Gastrocnemius medialis (tissue), 4 donors: ENCODE data around the gene ATXN7.

Experiments
- POLR2A ChIP-seq, 2 donors: fragments of 450-650 bp; IDR thresholded peaks; one replicate each; pipeline ENCODE4 v1.6.1; 2017; ENCODE audit warnings: antibody characterized with exemption in 2 of 2, mild to moderate bottlenecking in 2 of 2, moderate library complexity in 2 of 2
- TF ChIP-seq, protein P1 (sequence below), 5 experiments: fragments of 450-650 bp in 3 of 5; fragments of 200-600 bp in 2 of 5; sonication (generic) in 2 of 5; IDR thresholded peaks in 4 of 5; conservative IDR thresholded peaks in 1 of 5; 1 replicate in 4 of 5; 2 replicates in 1 of 5; pipeline ENCODE4 v1.5.1; 2016 to 2019; ENCODE audit warnings: antibody characterized with exemption in 5 of 5, mild to moderate bottlenecking in 3 of 5, moderate library complexity in 3 of 5

DNA sequence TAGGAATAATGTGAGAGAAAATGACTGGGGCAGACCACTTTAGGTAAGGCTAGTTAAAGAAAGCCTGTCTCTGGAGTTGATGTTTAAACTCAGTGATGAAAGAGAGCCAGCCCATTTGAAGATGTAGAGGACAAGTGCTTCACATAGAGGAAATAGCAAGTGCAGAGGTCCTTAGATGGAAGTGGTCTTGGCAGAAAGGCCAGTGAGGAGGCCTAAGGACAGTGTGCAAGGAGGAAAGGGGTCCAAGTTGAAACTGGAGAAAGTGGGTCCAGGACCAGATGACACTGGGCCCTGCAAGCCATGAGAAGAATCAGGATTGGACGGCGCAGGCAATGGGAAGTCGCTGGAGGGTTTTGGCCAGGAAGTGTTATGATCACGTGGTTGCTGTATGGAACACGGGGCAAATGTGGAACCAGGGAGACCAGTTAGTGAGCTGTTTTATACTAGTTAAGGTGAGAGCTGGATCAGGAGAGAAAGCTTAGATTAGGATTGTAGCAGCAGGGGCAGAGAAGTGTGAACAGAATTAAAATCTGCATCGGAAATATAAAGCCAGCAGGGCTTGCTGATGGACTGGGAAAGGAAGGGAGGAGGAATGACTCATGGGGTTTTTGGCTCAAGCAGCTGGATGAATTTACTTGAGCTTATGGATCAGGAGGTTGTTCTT, 96.5 kb downstream of the ATXN7 start:
- TF ChIP-seq POLR2A (IDR thresholded peaks at IDR 0.05) = no peak
- TF ChIP-seq, protein P1, sequence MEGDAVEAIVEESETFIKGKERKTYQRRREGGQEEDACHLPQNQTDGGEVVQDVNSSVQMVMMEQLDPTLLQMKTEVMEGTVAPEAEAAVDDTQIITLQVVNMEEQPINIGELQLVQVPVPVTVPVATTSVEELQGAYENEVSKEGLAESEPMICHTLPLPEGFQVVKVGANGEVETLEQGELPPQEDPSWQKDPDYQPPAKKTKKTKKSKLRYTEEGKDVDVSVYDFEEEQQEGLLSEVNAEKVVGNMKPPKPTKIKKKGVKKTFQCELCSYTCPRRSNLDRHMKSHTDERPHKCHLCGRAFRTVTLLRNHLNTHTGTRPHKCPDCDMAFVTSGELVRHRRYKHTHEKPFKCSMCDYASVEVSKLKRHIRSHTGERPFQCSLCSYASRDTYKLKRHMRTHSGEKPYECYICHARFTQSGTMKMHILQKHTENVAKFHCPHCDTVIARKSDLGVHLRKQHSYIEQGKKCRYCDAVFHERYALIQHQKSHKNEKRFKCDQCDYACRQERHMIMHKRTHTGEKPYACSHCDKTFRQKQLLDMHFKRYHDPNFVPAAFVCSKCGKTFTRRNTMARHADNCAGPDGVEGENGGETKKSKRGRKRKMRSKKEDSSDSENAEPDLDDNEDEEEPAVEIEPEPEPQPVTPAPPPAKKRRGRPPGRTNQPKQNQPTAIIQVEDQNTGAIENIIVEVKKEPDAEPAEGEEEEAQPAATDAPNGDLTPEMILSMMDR (IDR thresholded peaks at IDR 0.05 in 4 of 5, conservative IDR thresholded peaks at IDR 0.05 in 1 of 5) = no peak
